Panc1 (cell line): ENCODE results near the gene NNT. TPM values are rescaled to one million over a fixed set of nuclear protein-coding genes. Genes with fewer than 3 reads are reported as not detected.

Source experiments
- ATAC-seq: fragments of 200-7000 bp; cut with Tn5 transposase; 2 replicates; pipeline ENCODE4 v1.9.1; 2020; ENCODE audit warnings: mild to moderate bottlenecking, moderate library complexity
- BruUV-seq: library from RNA; stranded (reverse); fragments of 400-500 nt; replicated peaks from 2 replicates; lab custom pipeline; 2021; lab: Mats Ljungman, UMichigan
- CTCF ChIA-PET: fragments of 300-600 bp; sonication (Branson Sonifier 250); formaldehyde crosslinking; loops from one replicate; lab custom pipeline; 2022; ENCODE audit warnings: antibody characterized with exemption; lab: Charles Lee
- POLR2A ChIA-PET: fragments of 300-600 bp; sonication (Branson Sonifier 250); formaldehyde crosslinking; loops from one replicate; lab custom pipeline; 2022; ENCODE audit warnings: antibody characterized with exemption; lab: Charles Lee
- DNase-seq: peaks from one replicate; pipeline ENCODE4 v3.0.0-alpha.2; 2010; ENCODE audit warnings: low read depth, low spot score
- H3K27ac ChIP-seq: 2 replicates; pipeline ENCODE4 v1.5.1; 2011; ENCODE audit warnings: mild to moderate bottlenecking, low read length, inconsistent platforms
- H3K27me3 ChIP-seq: fragments of 200-500 bp; sonication (Bioruptor generic); 2 replicates; pipeline ENCODE4 v1.6.0; 2014; ENCODE audit warnings: low read length, inconsistent platforms; ENCODE audit not compliant: control insufficient read depth, insufficient read depth
- H3K36me3 ChIP-seq: fragments of 200-500 bp; sonication (Bioruptor generic); 2 replicates; pipeline ENCODE4 v1.5.1; 2014; ENCODE audit warnings: inconsistent platforms, mild to moderate bottlenecking, low read length, moderate library complexity; ENCODE audit not compliant: control insufficient read depth, insufficient read depth
- H3K4me1 ChIP-seq: 2 replicates; pipeline ENCODE4 v1.5.1; 2011; ENCODE audit warnings: inconsistent platforms, mild to moderate bottlenecking, low read length, moderate library complexity; ENCODE audit not compliant: control insufficient read depth, insufficient read depth
- H3K4me3 ChIP-seq, 2 experiments: 2 replicates each; pipeline ENCODE4 v1.5.1; 2011 to 2012; ENCODE audit warnings: low read depth in 2 of 2, low read length in 2 of 2, mild to moderate bottlenecking in 2 of 2, inconsistent platforms in 1 of 2, moderate library complexity in 1 of 2
- H3K9me3 ChIP-seq: fragments of 200-500 bp; sonication (Bioruptor generic); 2 replicates; pipeline ENCODE4 v1.5.1; 2014; ENCODE audit warnings: low read depth, mild to moderate bottlenecking, inconsistent platforms, low read length, moderate library complexity; ENCODE audit not compliant: control insufficient read depth, insufficient read depth
- CTCF ChIP-seq: fragments of 450-650 bp; IDR thresholded peaks from 2 replicates; pipeline ENCODE4 v1.5.1; 2017; ENCODE audit warnings: mild to moderate bottlenecking
- POLR2AphosphoS5 ChIP-seq: IDR thresholded peaks from 2 replicates; pipeline ENCODE4 v1.6.1; 2012; ENCODE audit warnings: mild to moderate bottlenecking, low read depth, low read length, moderate library complexity
- SIN3A ChIP-seq: IDR thresholded peaks from 2 replicates; pipeline ENCODE4 v1.6.1; 2012; ENCODE audit warnings: low read depth, mild to moderate bottlenecking, low read length, moderate library complexity, borderline replicate concordance; ENCODE audit not compliant: insufficient read depth
- TCF7L2 ChIP-seq: IDR thresholded peaks from 2 replicates; pipeline ENCODE4 v1.6.1; 2011; ENCODE audit warnings: mild to moderate bottlenecking, low read depth, low read length, inconsistent platforms
- in situ Hi-C: cut with HindIII; loops from 2 replicates; pipeline ENCODE4 v1.10.0; 2016; ENCODE audit warnings: low sequenced_read_pairs, low pct_unique_long_range_greater_than_20kb
- intact Hi-C: fragments of 100-400 bp; cut with micrococcal nuclease; formaldehyde crosslinking; loops from one replicate; pipeline ENCODE4 v1.10.0; 2022; ENCODE audit not compliant: unreplicated experiment
- total RNA-seq: library from RNA; stranded (reverse); gene quantifications from one replicate; pipeline ENCODE4 v1.2.1, GENCODE V29; 2021; ENCODE audit not compliant: unreplicated experiment
- TF ChIP-seq, protein P1 (sequence below), 2 experiments: IDR thresholded peaks; 2 replicates each; pipeline ENCODE4 v1.6.1; 2011 to 2012; ENCODE audit warnings: low read depth in 2 of 2, control low read depth in 1 of 2, low read length in 1 of 2, mild to moderate bottlenecking in 1 of 2, moderate library complexity in 1 of 2; ENCODE audit not compliant: insufficient read depth in 1 of 2

NNT gene
- total RNA-seq, 1 experiment from 2014 or later = 78.7 TPM

GRCh38 chr5:43674536-43674935 lies 71.6 kb downstream of the NNT start:
- no peak for ATAC-seq

DNA sequence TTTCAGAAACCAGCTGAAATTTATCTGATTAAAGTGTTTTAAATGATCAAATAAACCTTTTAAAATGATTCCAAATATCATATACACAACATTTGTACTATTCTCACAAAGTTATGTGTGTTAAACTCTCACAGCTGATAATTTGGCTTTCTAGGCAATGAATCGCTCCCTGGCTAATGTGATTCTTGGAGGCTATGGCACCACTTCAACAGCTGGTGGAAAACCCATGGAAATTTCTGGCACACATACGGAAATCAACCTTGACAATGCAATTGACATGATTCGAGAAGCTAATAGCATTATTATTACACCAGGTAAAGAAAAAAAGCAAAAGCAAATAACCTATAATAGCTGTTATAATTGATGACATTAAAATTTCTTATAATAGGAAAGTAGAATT lies 72.4 kb downstream of the NNT start:
- TF ChIP-seq CTCF (no peak), TCF7L2 (no peak)
- intact Hi-C loops = no loop called here
- ChIA-PET CTCF (no interaction called here), POLR2A (no interaction called here)
- in situ Hi-C loops = no loop called here
- no peaks in the 10 kb centered on the region; the same call in 1 of the 2 replicates for H3K36me3 ChIP-seq
- DNase-seq = no peak
- H3K9me3 ChIP-seq = no peaks in the 10 kb centered on the region
- no peak for ATAC-seq
- no peaks in the 10 kb centered on the region for H3K27me3 ChIP-seq
- H3K4me1 ChIP-seq = no peaks in the 10 kb centered on the region
- BruUV-seq = no TSS peak
- H3K27ac ChIP-seq = no peak overlapping the region
- no peak overlapping the region for H3K4me3 ChIP-seq

More at GRCh38 chr5:43674536-43674935, 71.6 kb downstream of the NNT start:
- in situ Hi-C loops (no loop called here), intact Hi-C loops (no loop called here)
- no peak overlapping the region for H3K27ac ChIP-seq
- DNase-seq = no peak
- POLR2A ChIA-PET = no interaction called here
- no peaks in the 10 kb centered on the region for H3K4me1 ChIP-seq
- no peaks in the 10 kb centered on the region; the same call in 1 of the 2 replicates for H3K36me3 ChIP-seq
- no TSS peak for BruUV-seq
- TF ChIP-seq CTCF = no peak
- TF ChIP-seq POLR2AphosphoS5 = no peak
- no peak for TF ChIP-seq TCF7L2
- TF ChIP-seq, protein P1, sequence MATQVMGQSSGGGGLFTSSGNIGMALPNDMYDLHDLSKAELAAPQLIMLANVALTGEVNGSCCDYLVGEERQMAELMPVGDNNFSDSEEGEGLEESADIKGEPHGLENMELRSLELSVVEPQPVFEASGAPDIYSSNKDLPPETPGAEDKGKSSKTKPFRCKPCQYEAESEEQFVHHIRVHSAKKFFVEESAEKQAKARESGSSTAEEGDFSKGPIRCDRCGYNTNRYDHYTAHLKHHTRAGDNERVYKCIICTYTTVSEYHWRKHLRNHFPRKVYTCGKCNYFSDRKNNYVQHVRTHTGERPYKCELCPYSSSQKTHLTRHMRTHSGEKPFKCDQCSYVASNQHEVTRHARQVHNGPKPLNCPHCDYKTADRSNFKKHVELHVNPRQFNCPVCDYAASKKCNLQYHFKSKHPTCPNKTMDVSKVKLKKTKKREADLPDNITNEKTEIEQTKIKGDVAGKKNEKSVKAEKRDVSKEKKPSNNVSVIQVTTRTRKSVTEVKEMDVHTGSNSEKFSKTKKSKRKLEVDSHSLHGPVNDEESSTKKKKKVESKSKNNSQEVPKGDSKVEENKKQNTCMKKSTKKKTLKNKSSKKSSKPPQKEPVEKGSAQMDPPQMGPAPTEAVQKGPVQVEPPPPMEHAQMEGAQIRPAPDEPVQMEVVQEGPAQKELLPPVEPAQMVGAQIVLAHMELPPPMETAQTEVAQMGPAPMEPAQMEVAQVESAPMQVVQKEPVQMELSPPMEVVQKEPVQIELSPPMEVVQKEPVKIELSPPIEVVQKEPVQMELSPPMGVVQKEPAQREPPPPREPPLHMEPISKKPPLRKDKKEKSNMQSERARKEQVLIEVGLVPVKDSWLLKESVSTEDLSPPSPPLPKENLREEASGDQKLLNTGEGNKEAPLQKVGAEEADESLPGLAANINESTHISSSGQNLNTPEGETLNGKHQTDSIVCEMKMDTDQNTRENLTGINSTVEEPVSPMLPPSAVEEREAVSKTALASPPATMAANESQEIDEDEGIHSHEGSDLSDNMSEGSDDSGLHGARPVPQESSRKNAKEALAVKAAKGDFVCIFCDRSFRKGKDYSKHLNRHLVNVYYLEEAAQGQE (IDR thresholded peaks at IDR 0.05; ENCODE audit: insufficient read depth in 1 of 2, low read depth in 2 of 2, low read length in 1 of 2) = no peak
- no peak for TF ChIP-seq SIN3A
- no peaks in the 10 kb centered on the region for H3K9me3 ChIP-seq
- no peak overlapping the region for H3K4me3 ChIP-seq
- H3K27me3 ChIP-seq = no peaks in the 10 kb centered on the region
- CTCF ChIA-PET = no interaction called here
